ENCODE results near the gene SPIRE2. TPM values are rescaled to one million over a fixed set of nuclear protein-coding genes. Genes with fewer than 3 reads are reported as not detected.

The SPIRE2 gene
- total RNA-seq, 1 experiment from 2014 or later, result 13.1 TPM

GRCh38 chr16:89881368-89881730 lies 53.1 kb downstream of the SPIRE2 start:
- no peak for DNase-seq (ENCODE audit: low read depth)
- in situ Hi-C loops (cut with HindIII; ENCODE audit: low pct_unique_long_range_greater_than_20kb, low sequenced_read_pairs), result no loop called here

GRCh38 chr16:89883346-89884040 lies 55.2 kb downstream of the SPIRE2 start:
- in situ Hi-C loops (cut with HindIII; ENCODE audit: low pct_unique_long_range_greater_than_20kb, low sequenced_read_pairs), result no loop called here
- no peak for DNase-seq (ENCODE audit: low read depth)

GRCh38 chr16:89884041-89884421 lies 55.8 kb downstream of the SPIRE2 start:
- in situ Hi-C loops (cut with HindIII; ENCODE audit: low pct_unique_long_range_greater_than_20kb, low sequenced_read_pairs), result no loop called here

GRCh38 chr16:89887243-89887642 lies 59.0 kb downstream of the SPIRE2 start:
- DNase-seq (ENCODE audit: low read depth), result no peak
- in situ Hi-C loops (cut with HindIII; ENCODE audit: low pct_unique_long_range_greater_than_20kb, low sequenced_read_pairs), result no loop called here

More at GRCh38 chr16:89884041-89884421, 55.8 kb downstream of the SPIRE2 start:
- DNase-seq (ENCODE audit: low read depth), result no peak

- in situ Hi-C loops (cut with HindIII; ENCODE audit: low pct_unique_long_range_greater_than_20kb, low sequenced_read_pairs), result no loop called here
- DNase-seq (ENCODE audit: low read depth), result no peak
Observed at GRCh38 chr16:89890200-89890599, 61.9 kb downstream of the SPIRE2 start.

GRCh38 chr16:89890886-89891657 lies 62.8 kb downstream of the SPIRE2 start:
- DNase-seq (ENCODE audit: low read depth), result no peak
- in situ Hi-C loops (cut with HindIII; ENCODE audit: low pct_unique_long_range_greater_than_20kb, low sequenced_read_pairs), result no loop called here

- in situ Hi-C loops (cut with HindIII; ENCODE audit: low pct_unique_long_range_greater_than_20kb, low sequenced_read_pairs), result no loop called here
- DNase-seq (ENCODE audit: low read depth), result no peak
Observed at GRCh38 chr16:89892055-89892630, 63.9 kb downstream of the SPIRE2 start.

GRCh38 chr16:89892635-89893034 lies 64.4 kb downstream of the SPIRE2 start:
- in situ Hi-C loops (cut with HindIII; ENCODE audit: low pct_unique_long_range_greater_than_20kb, low sequenced_read_pairs), result no loop called here
- no peak for DNase-seq (ENCODE audit: low read depth)

GRCh38 chr16:89893642-89894548 lies 65.6 kb downstream of the SPIRE2 start:
- DNase-seq (ENCODE audit: low read depth), result no peak
- in situ Hi-C loops (cut with HindIII; ENCODE audit: low pct_unique_long_range_greater_than_20kb, low sequenced_read_pairs), result no loop called here

GRCh38 chr16:89895482-89896250 lies 67.4 kb downstream of the SPIRE2 start:
- no peak for DNase-seq (ENCODE audit: low read depth)
- in situ Hi-C loops (cut with HindIII; ENCODE audit: low pct_unique_long_range_greater_than_20kb, low sequenced_read_pairs), result no loop called here

GRCh38 chr16:89897204-89897603 lies 68.9 kb downstream of the SPIRE2 start:
- in situ Hi-C loops (cut with HindIII; ENCODE audit: low pct_unique_long_range_greater_than_20kb, low sequenced_read_pairs), result no loop called here
- DNase-seq (ENCODE audit: low read depth), result no peak

GRCh38 chr16:89898201-89898967 lies 70.1 kb downstream of the SPIRE2 start:
- in situ Hi-C loops (cut with HindIII; ENCODE audit: low pct_unique_long_range_greater_than_20kb, low sequenced_read_pairs), result no loop called here
- DNase-seq (ENCODE audit: low read depth), result no peak

- in situ Hi-C loops (cut with HindIII; ENCODE audit: low pct_unique_long_range_greater_than_20kb, low sequenced_read_pairs), result no loop called here
Observed at GRCh38 chr16:89899879-89900481, 71.7 kb downstream of the SPIRE2 start.

GRCh38 chr16:89900885-89901284 lies 72.6 kb downstream of the SPIRE2 start:
- DNase-seq (ENCODE audit: low read depth), result no peak
- in situ Hi-C loops (cut with HindIII; ENCODE audit: low pct_unique_long_range_greater_than_20kb, low sequenced_read_pairs), result no loop called here

More at GRCh38 chr16:89899879-89900481, 71.7 kb downstream of the SPIRE2 start:
- no peak for DNase-seq (ENCODE audit: low read depth)

GRCh38 chr16:89902980-89903379 lies 74.7 kb downstream of the SPIRE2 start:
- no peak for DNase-seq (ENCODE audit: low read depth)
- in situ Hi-C loops (cut with HindIII; ENCODE audit: low pct_unique_long_range_greater_than_20kb, low sequenced_read_pairs), result no loop called here

GRCh38 chr16:89903908-89904515 lies 75.7 kb downstream of the SPIRE2 start:
- no peak for DNase-seq (ENCODE audit: low read depth)
- in situ Hi-C loops (cut with HindIII; ENCODE audit: low pct_unique_long_range_greater_than_20kb, low sequenced_read_pairs), result no loop called here
